ENCODE data around the gene SEC14L1. TPM values are rescaled to one million over a fixed set of nuclear protein-coding genes. Genes with fewer than 3 reads are reported as not detected.

The SEC14L1 gene
- total RNA-seq, 2 donors from 2014 or later, result 89.0 to 105 TPM

DNA sequence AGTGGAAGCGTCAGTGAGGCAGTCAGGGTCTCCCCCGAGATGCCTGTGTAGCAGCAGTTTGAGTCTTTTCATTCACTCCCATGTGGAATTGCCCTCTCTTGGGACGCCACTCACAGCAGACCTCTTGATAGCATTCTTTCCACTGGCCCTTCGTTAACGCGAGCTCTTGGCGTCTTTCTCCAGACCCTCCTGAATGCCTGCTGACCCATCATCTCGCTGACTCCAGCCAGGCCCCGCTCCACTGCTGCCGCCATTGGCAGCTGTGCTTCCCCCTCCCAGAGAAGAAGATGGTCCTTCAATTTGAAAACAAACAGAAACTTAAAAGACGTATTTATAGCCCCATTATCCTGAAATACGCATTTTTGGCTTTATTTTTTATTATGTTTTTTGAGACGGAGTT lies 63.1 kb downstream of the SEC14L1 start:
- H3K36me3 ChIP-seq, result peaks cover 63% of the 10 kb centered on the region
- H3K27ac ChIP-seq, result no peak overlapping the region
- peaks cover 0 to 9% of the 10 kb centered on the region in 2 donors for H3K4me1 ChIP-seq (ENCODE audit: control insufficient read depth in 1 of 2, low read depth in 2 of 2)
- no peak for ATAC-seq (ENCODE audit: insufficient number of reproducible peaks, low FRiP score, low read depth)
- TF ChIP-seq, protein P1, sequence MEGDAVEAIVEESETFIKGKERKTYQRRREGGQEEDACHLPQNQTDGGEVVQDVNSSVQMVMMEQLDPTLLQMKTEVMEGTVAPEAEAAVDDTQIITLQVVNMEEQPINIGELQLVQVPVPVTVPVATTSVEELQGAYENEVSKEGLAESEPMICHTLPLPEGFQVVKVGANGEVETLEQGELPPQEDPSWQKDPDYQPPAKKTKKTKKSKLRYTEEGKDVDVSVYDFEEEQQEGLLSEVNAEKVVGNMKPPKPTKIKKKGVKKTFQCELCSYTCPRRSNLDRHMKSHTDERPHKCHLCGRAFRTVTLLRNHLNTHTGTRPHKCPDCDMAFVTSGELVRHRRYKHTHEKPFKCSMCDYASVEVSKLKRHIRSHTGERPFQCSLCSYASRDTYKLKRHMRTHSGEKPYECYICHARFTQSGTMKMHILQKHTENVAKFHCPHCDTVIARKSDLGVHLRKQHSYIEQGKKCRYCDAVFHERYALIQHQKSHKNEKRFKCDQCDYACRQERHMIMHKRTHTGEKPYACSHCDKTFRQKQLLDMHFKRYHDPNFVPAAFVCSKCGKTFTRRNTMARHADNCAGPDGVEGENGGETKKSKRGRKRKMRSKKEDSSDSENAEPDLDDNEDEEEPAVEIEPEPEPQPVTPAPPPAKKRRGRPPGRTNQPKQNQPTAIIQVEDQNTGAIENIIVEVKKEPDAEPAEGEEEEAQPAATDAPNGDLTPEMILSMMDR (IDR thresholded peaks at IDR 0.05), result no peak
- no peak overlapping the region for H3K4me3 ChIP-seq
- no peaks in the 10 kb centered on the region for H3K9me3 ChIP-seq
- no peaks in the 10 kb centered on the region for H3K27me3 ChIP-seq (replicated peaks; ENCODE audit: insufficient read depth)
- DNase-seq (ENCODE audit: low spot score), result no peak

DNA sequence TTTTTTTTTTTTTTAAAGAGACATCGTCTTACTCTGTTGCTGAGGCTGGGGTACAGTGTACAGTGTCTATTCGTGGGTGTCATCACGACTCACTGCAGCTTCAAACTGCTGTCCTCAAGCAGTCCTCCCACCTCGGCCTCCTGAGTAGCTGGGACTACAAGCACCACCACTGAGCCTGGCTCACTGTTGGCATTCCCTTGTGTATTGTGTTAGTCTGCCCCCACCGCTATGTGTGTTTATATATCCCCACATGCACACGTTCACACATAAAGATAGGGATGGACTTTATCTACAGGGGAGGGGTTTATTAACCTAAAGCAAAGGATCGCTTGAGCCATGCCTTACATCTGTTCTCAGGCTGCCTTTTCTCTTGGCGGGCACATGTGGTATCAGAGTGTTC lies 63.8 kb downstream of the SEC14L1 start:
- Histone ChIP-seq H3K36me3 (peaks cover 63% of the 10 kb centered on the region), H3K27ac (no peak overlapping the region), H3K9me3 (no peaks in the 10 kb centered on the region), H3K4me1 (ENCODE audit: control insufficient read depth in 1 of 2, low read depth in 2 of 2) (peaks cover 0 to 13% of the 10 kb centered on the region in 2 donors), H3K4me3 (no peak overlapping the region), H3K27me3 (replicated peaks; ENCODE audit: insufficient read depth) (no peaks in the 10 kb centered on the region)
- TF ChIP-seq, protein P1 (IDR thresholded peaks at IDR 0.05), result no peak
- ATAC-seq (ENCODE audit: insufficient number of reproducible peaks, low FRiP score, low read depth), result no peak
- no peak for DNase-seq (ENCODE audit: low spot score)

DNA sequence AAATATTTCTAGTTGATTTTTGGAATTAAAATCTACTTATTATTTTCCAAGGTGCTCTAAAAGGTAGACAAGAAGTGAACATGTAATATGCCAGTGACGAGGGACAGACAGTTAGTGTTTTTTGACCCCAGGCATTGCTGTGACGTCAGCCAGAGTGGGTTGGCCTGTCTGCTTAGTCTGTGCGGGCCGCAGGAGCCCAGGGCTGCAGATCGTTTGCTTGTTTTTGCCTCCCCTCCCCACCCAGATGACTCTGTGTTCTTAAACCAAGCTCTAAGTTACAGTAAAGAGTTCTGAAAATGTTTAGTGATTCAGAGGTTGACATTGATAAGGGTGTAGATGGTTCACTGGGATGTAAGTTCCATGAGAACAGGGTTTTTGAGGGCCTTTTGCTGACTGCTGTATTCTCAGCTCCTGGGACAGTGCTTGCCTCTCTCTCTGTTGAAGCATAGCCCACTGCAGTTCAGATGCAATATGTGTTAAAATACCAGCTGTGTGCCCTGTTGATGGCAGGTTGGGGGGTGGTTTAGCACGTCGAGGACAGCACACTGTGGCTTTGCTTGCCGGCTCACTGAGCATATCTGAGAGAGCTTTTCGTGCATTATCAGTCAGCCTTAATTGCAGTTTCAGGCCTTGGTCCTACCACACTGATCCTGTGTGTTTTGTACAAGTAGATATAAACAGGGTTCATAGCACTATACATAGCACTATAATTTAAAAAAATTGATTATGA lies 64.8 kb downstream of the SEC14L1 start:
- Histone ChIP-seq H3K27me3 (replicated peaks; ENCODE audit: insufficient read depth) (no peaks in the 10 kb centered on the region), H3K4me1 (ENCODE audit: control insufficient read depth in 1 of 2, low read depth in 2 of 2) (peaks cover 0 to 13% of the 10 kb centered on the region in 2 donors), H3K36me3 (peaks cover 68% of the 10 kb centered on the region), H3K27ac (no peak overlapping the region), H3K9me3 (no peaks in the 10 kb centered on the region), H3K4me3 (no peak overlapping the region)
- ATAC-seq (ENCODE audit: insufficient number of reproducible peaks, low FRiP score, low read depth) (no peak), DNase-seq (ENCODE audit: low spot score) (no peak)
- TF ChIP-seq, protein P1 (IDR thresholded peaks at IDR 0.05), result no peak

DNA sequence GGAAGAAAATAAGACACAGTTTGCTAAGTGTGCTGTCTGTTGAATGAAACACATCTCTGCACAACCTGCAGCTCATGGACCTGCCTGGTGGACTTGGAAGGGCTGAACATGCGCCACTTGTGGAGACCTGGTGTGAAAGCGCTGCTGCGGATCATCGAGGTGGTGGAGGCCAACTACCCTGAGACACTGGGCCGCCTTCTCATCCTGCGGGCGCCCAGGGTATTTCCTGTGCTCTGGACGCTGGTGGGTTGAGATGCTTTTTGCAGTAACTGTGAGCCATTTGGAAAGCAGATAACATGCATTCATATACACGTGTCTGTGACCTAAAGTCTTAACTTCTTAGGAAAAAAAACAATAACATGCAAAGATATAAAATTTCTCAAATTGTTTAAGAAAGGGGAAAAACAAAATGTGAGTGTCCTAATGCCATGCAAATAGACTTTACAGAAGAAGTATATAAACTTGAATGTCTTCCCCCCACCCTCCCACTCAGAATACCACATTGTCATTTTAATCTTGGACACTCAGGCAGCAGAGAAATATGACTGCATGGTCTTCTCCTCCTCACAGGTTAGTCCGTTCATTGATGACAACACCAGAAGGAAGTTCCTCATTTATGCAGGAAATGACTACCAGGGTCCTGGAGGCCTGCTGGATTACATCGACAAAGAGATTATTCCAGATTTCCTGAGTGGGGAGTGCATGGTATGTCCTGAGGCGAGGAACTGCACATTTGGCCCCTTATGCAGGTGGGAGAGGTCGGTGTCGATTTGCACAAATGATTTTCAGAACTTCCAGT lies 65.6 kb downstream of the SEC14L1 start:
- Histone ChIP-seq H3K27ac (no peak overlapping the region), H3K36me3 (peaks cover 69% of the 10 kb centered on the region), H3K27me3 (replicated peaks; ENCODE audit: insufficient read depth) (no peaks in the 10 kb centered on the region), H3K4me1 (ENCODE audit: control insufficient read depth in 1 of 2, low read depth in 2 of 2) (peaks cover 0 to 13% of the 10 kb centered on the region in 2 donors), H3K4me3 (no peak overlapping the region), H3K9me3 (no peaks in the 10 kb centered on the region)
- TF ChIP-seq, protein P1 (IDR thresholded peaks at IDR 0.05), result no peak
- ATAC-seq (ENCODE audit: insufficient number of reproducible peaks, low FRiP score, low read depth) (no peak), DNase-seq (ENCODE audit: low spot score) (no peak)

DNA sequence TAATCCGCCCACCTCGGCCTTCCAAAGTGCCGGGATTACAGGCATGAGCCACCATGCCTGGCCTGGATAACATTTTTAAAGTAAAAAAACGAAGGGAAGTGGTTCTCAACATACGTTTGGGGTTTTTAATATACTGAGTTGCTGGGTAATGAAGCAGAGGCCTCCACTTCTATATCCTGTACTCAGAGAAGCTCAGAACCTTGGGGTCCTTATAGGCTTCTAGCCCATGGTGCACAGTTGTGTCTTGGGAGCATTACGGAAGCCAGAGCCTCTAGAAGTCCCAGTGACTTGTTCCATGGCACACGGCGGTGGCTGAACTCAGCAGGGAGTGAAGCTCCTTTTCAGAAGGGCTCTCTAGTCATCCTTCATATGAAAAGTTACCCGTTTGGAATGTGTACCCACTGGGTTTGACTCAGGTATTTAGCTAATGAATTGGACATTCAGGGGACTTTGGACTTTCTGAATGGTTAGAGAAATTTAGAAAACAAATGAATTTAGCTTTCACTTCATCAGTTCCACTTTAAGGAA lies 67.0 kb downstream of the SEC14L1 start:
- H3K4me1 ChIP-seq (ENCODE audit: control insufficient read depth in 1 of 2, low read depth in 2 of 2), result peaks cover 0 to 13% of the 10 kb centered on the region in 2 donors
- peaks cover 68% of the 10 kb centered on the region for H3K36me3 ChIP-seq
- no peaks in the 10 kb centered on the region for H3K27me3 ChIP-seq (replicated peaks; ENCODE audit: insufficient read depth)
- TF ChIP-seq, protein P1 (IDR thresholded peaks at IDR 0.05), result no peak
- no peak overlapping the region for H3K4me3 ChIP-seq
- peak overlapping the region in 1 of 2 donors; percentile 20 for H3K27ac ChIP-seq
- H3K9me3 ChIP-seq, result no peaks in the 10 kb centered on the region
- ATAC-seq (ENCODE audit: insufficient number of reproducible peaks, low FRiP score, low read depth) (no peak), DNase-seq (ENCODE audit: low spot score) (no peak)
